Activated T-cell treated with anti-CD3 and anti-CD28 coated beads, Interleukin-2, amount 50 U/mL, for 24 hours (primary cell): ENCODE data around the gene PA2G4.

ENCODE experiments used
- DNase-seq: peaks from one replicate; pipeline ENCODE4 v3.0.0-alpha.2; 2020
- H3K27ac Mint-ChIP-seq: 2 replicates; pipeline ENCODE4 v1.8.0; 2020; ENCODE audit warnings: mild to moderate bottlenecking, mixed read lengths
- H3K27me3 Mint-ChIP-seq: 2 replicates; pipeline ENCODE4 v1.8.0; 2020; ENCODE audit warnings: mixed read lengths
- H3K36me3 Mint-ChIP-seq: 2 replicates; pipeline ENCODE4 v1.8.0; 2020; ENCODE audit warnings: low read depth, mixed read lengths
- H3K4me1 Mint-ChIP-seq: 2 replicates; pipeline ENCODE4 v1.8.0; 2020; ENCODE audit warnings: low read depth, mixed read lengths
- H3K4me3 Mint-ChIP-seq: 2 replicates; pipeline ENCODE4 v1.8.0; 2020; ENCODE audit warnings: mild to moderate bottlenecking, moderate library complexity, mixed read lengths
- H3K9me3 Mint-ChIP-seq: 2 replicates; pipeline ENCODE4 v1.8.0; 2020; ENCODE audit warnings: mixed read lengths

The PA2G4 gene

GRCh38 chr12:56082967-56083366 is 21.4 kb upstream of the PA2G4 start:
- H3K4me1 Mint-ChIP-seq, result peaks cover 19% of the 10 kb centered on the region
- no peaks in the 10 kb centered on the region for H3K36me3 Mint-ChIP-seq

GRCh38 chr12:56084958-56085543 is 19.3 kb upstream of the PA2G4 start:
- H3K9me3 Mint-ChIP-seq, result no peaks in the 10 kb centered on the region
- peaks cover 12% of the 10 kb centered on the region for H3K4me1 Mint-ChIP-seq
- DNase-seq, result no peak
- H3K36me3 Mint-ChIP-seq, result no peaks in the 10 kb centered on the region
- peaks cover 13% of the 10 kb centered on the region for H3K27me3 Mint-ChIP-seq
- H3K27ac Mint-ChIP-seq, result no peak overlapping the region
- H3K4me3 Mint-ChIP-seq, result no peak overlapping the region

More at GRCh38 chr12:56082967-56083366, 21.4 kb upstream of the PA2G4 start:
- Mint-ChIP-seq H3K27me3 (peaks cover 13% of the 10 kb centered on the region), H3K4me3 (no peak overlapping the region), H3K27ac (no peak overlapping the region), H3K9me3 (no peaks in the 10 kb centered on the region)
- DNase-seq, result no peak

- no peak for DNase-seq
- Mint-ChIP-seq H3K27me3 (peaks cover 8% of the 10 kb centered on the region), H3K4me1 (peaks cover 3% of the 10 kb centered on the region), H3K36me3 (no peaks in the 10 kb centered on the region), H3K9me3 (no peaks in the 10 kb centered on the region), H3K27ac (no peak overlapping the region), H3K4me3 (no peak overlapping the region)
Observed at GRCh38 chr12:56086096-56086495, 18.3 kb upstream of the PA2G4 start.

DNA sequence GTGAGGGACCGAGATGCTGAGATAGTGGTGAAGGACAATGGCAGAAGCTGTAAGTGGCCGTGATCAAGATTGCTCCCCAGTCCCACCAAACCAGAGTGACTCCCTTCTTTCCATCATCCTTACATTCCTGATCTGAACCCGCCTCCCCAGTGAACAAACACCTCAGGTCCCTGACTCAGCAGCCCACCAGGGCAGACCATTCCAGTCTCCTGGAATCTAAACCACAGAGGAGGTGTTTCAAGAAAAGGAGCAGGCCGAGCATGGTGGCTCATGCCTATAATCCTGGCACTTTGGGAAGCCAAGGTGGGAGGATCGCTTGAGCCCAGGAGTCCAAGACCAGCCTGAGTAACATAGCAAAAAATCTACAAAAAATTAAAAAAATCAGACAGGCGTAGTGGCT is 17.8 kb upstream of the PA2G4 start:
- H3K9me3 Mint-ChIP-seq, result no peaks in the 10 kb centered on the region
- DNase-seq, result no peak
- H3K36me3 Mint-ChIP-seq, result no peaks in the 10 kb centered on the region
- H3K4me1 Mint-ChIP-seq, result no peaks in the 10 kb centered on the region
- H3K4me3 Mint-ChIP-seq, result no peak overlapping the region
- H3K27me3 Mint-ChIP-seq, result peaks cover 3% of the 10 kb centered on the region
- H3K27ac Mint-ChIP-seq, result no peak overlapping the region

DNA sequence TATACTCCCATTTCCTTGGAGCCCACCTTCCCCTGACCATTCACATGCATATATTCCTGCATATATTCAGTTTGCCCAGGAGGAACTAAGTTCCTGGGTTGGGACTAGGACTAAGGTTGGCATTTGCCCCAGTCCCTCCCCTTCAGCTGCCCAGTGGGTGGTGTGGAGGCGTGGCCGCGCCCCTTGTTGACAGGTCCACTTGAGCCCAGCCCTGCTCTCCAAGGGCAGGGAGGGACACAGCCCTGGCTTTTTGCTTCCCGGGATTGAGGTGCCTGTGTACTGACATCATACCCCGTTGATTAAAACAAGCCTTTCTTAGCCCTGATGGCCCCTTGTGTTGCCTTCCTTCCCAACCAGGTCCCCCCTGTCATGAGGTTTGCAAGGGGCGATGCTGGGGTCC is 17.1 kb upstream of the PA2G4 start:
- no peaks in the 10 kb centered on the region for H3K9me3 Mint-ChIP-seq
- no peaks in the 10 kb centered on the region for H3K36me3 Mint-ChIP-seq
- H3K4me1 Mint-ChIP-seq, result no peaks in the 10 kb centered on the region
- no peak for DNase-seq
- H3K27me3 Mint-ChIP-seq, result no peaks in the 10 kb centered on the region
- no peak overlapping the region for H3K27ac Mint-ChIP-seq
- no peak overlapping the region for H3K4me3 Mint-ChIP-seq

- Mint-ChIP-seq H3K27ac (no peak overlapping the region), H3K9me3 (no peaks in the 10 kb centered on the region)
Observed at GRCh38 chr12:56097738-56098137, 6.6 kb upstream of the PA2G4 start.

DNA sequence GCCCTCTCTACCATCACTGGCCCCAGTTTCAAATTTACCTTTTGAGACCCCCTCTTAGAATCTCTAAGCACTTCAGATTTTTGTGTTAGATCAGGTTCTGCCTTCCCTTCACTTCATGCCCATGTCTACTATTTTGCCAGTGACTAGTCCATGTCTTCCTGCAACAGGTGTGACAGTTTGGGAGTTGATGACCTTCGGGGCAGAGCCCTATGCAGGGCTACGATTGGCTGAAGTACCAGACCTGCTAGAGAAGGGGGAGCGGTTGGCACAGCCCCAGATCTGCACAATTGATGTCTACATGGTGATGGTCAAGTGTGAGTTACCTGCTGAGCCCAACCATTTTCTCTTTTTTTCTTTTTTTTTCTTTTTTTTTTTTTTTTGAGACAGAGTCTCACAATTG is 5.8 kb upstream of the PA2G4 start:
- H3K27ac Mint-ChIP-seq, result no peak overlapping the region

More at GRCh38 chr12:56097738-56098137, 6.6 kb upstream of the PA2G4 start:
- no peak for DNase-seq
- Mint-ChIP-seq H3K4me1 (peaks cover 17% of the 10 kb centered on the region), H3K36me3 (no peaks in the 10 kb centered on the region), H3K4me3 (no peak overlapping the region), H3K27me3 (no peaks in the 10 kb centered on the region)

DNA sequence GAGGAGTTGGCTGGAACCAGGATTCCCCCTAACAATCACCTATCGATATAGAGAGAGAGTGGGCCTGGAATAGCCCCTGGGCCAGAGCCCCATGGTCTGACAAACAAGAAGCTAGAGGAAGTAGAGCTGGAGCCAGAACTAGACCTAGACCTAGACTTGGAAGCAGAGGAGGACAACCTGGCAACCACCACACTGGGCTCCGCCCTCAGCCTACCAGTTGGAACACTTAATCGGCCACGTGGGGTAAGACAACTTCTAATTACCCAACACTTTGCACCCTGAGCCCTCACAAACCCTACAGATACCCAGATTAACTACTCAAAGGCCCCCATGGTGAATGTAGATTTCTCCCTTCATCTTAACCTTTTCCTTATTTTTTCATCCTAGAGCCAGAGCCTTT is 4.6 kb upstream of the PA2G4 start:
- DNase-seq, result no peak
- Mint-ChIP-seq H3K4me3 (no peak overlapping the region), H3K27me3 (no peaks in the 10 kb centered on the region), H3K36me3 (peaks cover 8% of the 10 kb centered on the region), H3K9me3 (no peaks in the 10 kb centered on the region), H3K27ac (no peak overlapping the region), H3K4me1 (peaks cover 30% of the 10 kb centered on the region)

More for the DNA sequence above, 5.8 kb upstream of the PA2G4 start:
- Mint-ChIP-seq H3K4me3 (no peak overlapping the region), H3K9me3 (no peaks in the 10 kb centered on the region), H3K4me1 (peaks cover 26% of the 10 kb centered on the region), H3K36me3 (no peaks in the 10 kb centered on the region), H3K27me3 (no peaks in the 10 kb centered on the region)
- DNase-seq, result no peak

- H3K27me3 Mint-ChIP-seq, result no peaks in the 10 kb centered on the region
- peaks cover 21% of the 10 kb centered on the region for H3K36me3 Mint-ChIP-seq
- H3K4me1 Mint-ChIP-seq, result peaks cover 31% of the 10 kb centered on the region
- no peak overlapping the region for H3K4me3 Mint-ChIP-seq
- H3K9me3 Mint-ChIP-seq, result no peaks in the 10 kb centered on the region
- H3K27ac Mint-ChIP-seq, result peak overlapping the region; percentile 49
- no peak for DNase-seq
Observed at GRCh38 chr12:56101045-56101444, 3.3 kb upstream of the PA2G4 start.

GRCh38 chr12:56102683-56103065 is 1.7 kb upstream of the PA2G4 start:
- peak overlapping the region; percentile 100 for H3K4me3 Mint-ChIP-seq
- peaks cover 37% of the 10 kb centered on the region for H3K36me3 Mint-ChIP-seq
- H3K27ac Mint-ChIP-seq, result peak overlapping the region; percentile 99
- no peaks in the 10 kb centered on the region for H3K27me3 Mint-ChIP-seq
- H3K9me3 Mint-ChIP-seq, result no peaks in the 10 kb centered on the region
- H3K4me1 Mint-ChIP-seq, result peaks cover 44% of the 10 kb centered on the region
- no peak for DNase-seq

GRCh38 chr12:56103066-56103711 is 1.2 kb upstream of the PA2G4 start:
- Mint-ChIP-seq H3K36me3 (peaks cover 42% of the 10 kb centered on the region), H3K27ac (peak overlapping the region; percentile 99), H3K9me3 (no peaks in the 10 kb centered on the region), H3K4me3 (peak overlapping the region; percentile 100), H3K4me1 (peaks cover 47% of the 10 kb centered on the region), H3K27me3 (no peaks in the 10 kb centered on the region)
- no peak for DNase-seq

DNA sequence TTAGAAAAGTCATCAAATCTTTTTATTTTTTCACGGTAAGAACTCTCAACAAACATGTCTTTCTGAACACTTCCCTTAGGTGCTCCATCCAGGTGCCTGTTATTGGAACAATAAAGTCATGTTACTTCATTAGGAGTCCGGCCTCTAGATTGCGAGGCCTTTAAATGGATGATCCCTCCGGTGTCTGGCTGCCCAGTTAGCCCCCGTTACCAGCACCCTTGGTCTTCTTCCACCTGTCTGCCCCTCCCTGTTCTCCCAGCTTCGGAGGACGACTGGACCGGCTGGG is 593 bp upstream of the PA2G4 start:
- H3K27me3 Mint-ChIP-seq, result no peaks in the 10 kb centered on the region
- H3K27ac Mint-ChIP-seq, result peak overlapping the region; percentile 99
- peaks cover 53% of the 10 kb centered on the region for H3K4me1 Mint-ChIP-seq
- peak overlapping the region; percentile 100 for H3K4me3 Mint-ChIP-seq
- H3K36me3 Mint-ChIP-seq, result peaks cover 48% of the 10 kb centered on the region
- no peak for DNase-seq
- no peaks in the 10 kb centered on the region for H3K9me3 Mint-ChIP-seq

DNA sequence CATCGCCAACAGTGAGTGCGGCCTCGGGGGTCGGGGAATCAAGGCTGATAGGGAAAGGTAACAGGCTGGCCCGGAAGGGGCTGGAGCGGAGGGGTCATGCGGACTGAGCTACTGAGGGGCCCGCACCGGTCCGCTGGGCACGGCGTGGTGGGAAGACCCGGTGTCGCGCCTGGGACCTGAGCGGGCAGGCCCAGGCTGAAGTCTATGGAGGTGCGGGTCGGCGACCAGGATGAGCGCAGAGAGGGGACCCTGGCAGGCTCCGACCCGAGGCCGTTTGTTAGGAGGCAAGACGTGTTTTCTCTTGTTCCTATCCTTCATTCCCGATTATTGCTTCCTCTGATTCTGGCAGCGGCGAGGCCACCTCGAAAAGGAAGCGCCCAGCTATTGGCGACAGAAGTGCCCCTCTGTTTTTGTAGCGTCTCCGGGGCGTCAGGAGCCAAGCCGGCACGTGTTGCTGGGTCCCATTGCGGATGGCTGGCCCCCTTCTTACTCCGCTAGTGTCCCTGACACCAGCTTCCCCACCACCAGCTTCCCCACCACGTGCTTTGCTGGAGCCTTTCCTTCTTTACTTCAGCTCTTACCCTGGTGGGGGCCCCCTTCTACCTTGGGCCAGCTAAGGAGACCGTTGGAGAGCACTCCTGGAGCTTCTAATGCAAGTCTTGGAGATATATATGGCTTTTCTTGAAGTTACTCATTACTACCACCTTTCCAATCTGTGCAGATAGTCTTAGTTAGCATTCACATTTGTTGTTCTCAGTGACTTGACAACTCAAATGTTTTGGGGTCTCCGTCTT is 653 bp downstream of the PA2G4 start:
- Mint-ChIP-seq H3K9me3 (no peaks in the 10 kb centered on the region), H3K27ac (peak overlapping the region; percentile 99), H3K36me3 (peaks cover 61% of the 10 kb centered on the region), H3K4me1 (peaks cover 52% of the 10 kb centered on the region), H3K4me3 (peak overlapping the region; percentile 100), H3K27me3 (no peaks in the 10 kb centered on the region)
- DNase-seq, result no peak

DNA sequence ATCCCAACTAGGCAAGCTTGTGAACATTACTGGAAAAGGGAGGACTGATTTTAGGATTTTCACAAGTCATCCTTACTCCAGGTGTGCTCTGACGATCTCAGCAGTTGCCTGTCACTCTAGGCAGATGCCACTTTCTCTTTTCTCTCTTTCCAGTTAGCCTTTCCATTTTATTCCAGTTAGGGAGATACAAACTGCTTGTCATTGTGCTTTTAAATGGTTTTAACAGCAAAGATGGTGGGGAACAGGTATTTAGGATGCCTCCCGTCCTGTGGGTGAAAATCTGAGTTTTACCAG is 1.2 kb downstream of the PA2G4 start:
- H3K27me3 Mint-ChIP-seq, result no peaks in the 10 kb centered on the region
- peaks cover 66% of the 10 kb centered on the region for H3K36me3 Mint-ChIP-seq
- H3K4me1 Mint-ChIP-seq, result peaks cover 55% of the 10 kb centered on the region

GRCh38 chr12:56107242-56107641 is 2.9 kb downstream of the PA2G4 start:
- Mint-ChIP-seq H3K36me3 (peaks cover 82% of the 10 kb centered on the region), H3K9me3 (no peaks in the 10 kb centered on the region), H3K4me3 (peak overlapping the region; percentile 100), H3K27me3 (no peaks in the 10 kb centered on the region), H3K4me1 (peaks cover 46% of the 10 kb centered on the region), H3K27ac (peak overlapping the region; percentile 80)
- DNase-seq, result no peak

More for the DNA sequence above, 1.2 kb downstream of the PA2G4 start:
- Mint-ChIP-seq H3K27ac (peak overlapping the region; percentile 99), H3K4me3 (peak overlapping the region; percentile 100), H3K9me3 (no peaks in the 10 kb centered on the region)
- no peak for DNase-seq
